T-helper 17 cell (primary cell): ENCODE data around the gene CCDC192. TPM values are rescaled to one million over a fixed set of nuclear protein-coding genes. Genes with fewer than 3 reads are reported as not detected.
"Not testable (repeated sequence)": the region's sequence is repeated elsewhere in the genome, so short reads cannot be mapped to it uniquely, and the experiment has no call there.

ENCODE experiments used
- ATAC-seq: fragments of 150-1000 bp; cut with Tn5 transposase; 2 replicates; pipeline ENCODE4 v1.10.0; 2021; ENCODE audit warnings: mild to moderate bottlenecking, moderate library complexity
- DNase-seq, 3 donors: peaks; one replicate each; pipeline versions ENCODE4 v3.0.0 to v3.0.0-alpha.2; 2020 to 2021
- H3K9me3 ChIP-seq: one replicate; pipeline ENCODE4 v1.7.0; 2013; ENCODE audit warnings: low read length, mild to moderate bottlenecking; ENCODE audit not compliant: control insufficient read depth, poor library complexity, severe bottlenecking
- H3K27ac Mint-ChIP-seq: one replicate; pipeline ENCODE4 v1.8.0; 2022; ENCODE audit warnings: mild to moderate bottlenecking, moderate library complexity, mixed read lengths
- H3K27me3 Mint-ChIP-seq: one replicate; pipeline ENCODE4 v1.8.0; 2022; ENCODE audit warnings: mixed read lengths
- H3K36me3 Mint-ChIP-seq: one replicate; pipeline ENCODE4 v1.8.0; 2022; ENCODE audit warnings: low read depth, mixed read lengths
- H3K4me1 Mint-ChIP-seq: one replicate; pipeline ENCODE4 v1.8.0; 2022; ENCODE audit warnings: mild to moderate bottlenecking, mixed read lengths
- H3K4me3 Mint-ChIP-seq: one replicate; pipeline ENCODE4 v1.8.0; 2022; ENCODE audit warnings: mild to moderate bottlenecking, moderate library complexity, mixed read lengths
- total RNA-seq, 4 donors: library from RNA in 2 of 4; stranded (reverse) in 2 of 4; gene quantifications; one replicate each; pipeline ENCODE4 v1.2.3 and lab custom pipeline; 2022 to 2026

The CCDC192 gene
- total RNA-seq, 2 donors from 2014 or later: 0.45 TPM; not detected in 1

GRCh38 chr5:127791439-127791838 is 88.2 kb downstream of the CCDC192 start:
- Mint-ChIP-seq H3K4me1 (peaks cover 3% of the 10 kb centered on the region), H3K36me3 (peaks cover 2% of the 10 kb centered on the region), H3K27me3 (no peaks in the 10 kb centered on the region), H3K4me3 (no peak overlapping the region), H3K27ac (no peak overlapping the region)
- H3K9me3 ChIP-seq: peaks cover 4% of the 10 kb centered on the region
- ATAC-seq: no peak
- no peak for DNase-seq

DNA sequence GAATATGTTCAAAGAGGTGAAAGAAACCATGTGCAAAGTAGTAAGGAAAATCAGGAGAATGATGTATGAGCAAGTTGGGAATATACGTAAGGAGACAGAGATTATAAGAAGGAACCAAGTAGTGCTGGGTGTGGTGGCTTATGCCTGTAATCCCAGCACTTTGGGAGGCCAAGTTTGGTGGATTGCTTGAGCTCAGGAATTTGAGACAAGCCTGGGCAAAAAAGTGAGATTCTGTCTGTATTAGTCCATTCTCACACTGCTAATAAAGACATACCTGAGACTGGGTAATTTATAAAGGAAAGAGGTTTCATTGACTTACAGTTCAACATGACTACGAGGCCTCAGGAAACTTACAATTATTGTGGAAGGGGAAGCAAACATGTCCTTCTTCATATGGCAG is 88.7 kb downstream of the CCDC192 start:
- ATAC-seq, DNase-seq, H3K36me3 Mint-ChIP-seq, H3K4me3 Mint-ChIP-seq, H3K9me3 ChIP-seq, H3K27ac Mint-ChIP-seq, H3K4me1 Mint-ChIP-seq, H3K27me3 Mint-ChIP-seq: not testable (repeated sequence)

DNA sequence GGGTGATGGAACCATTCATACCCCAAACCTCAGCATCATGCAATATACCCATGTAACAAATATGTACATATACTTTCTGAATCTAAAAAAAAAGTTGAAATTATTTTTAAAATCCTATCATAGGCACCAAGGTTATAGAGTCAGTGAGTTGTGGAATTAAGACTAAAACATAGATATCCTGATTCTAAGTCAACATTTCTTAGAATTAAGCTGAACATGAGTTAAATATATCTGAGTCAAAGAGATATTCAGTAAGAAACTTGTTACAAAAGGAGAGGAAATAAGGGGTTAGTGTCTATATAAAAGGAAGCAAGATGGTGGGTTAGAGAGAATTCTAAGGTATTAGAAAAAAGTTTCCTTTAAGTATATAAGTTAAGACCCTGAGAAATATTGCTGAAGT is 89.9 kb downstream of the CCDC192 start:
- Mint-ChIP-seq H3K27ac (no peak overlapping the region), H3K4me3 (no peak overlapping the region), H3K36me3 (peaks cover 2% of the 10 kb centered on the region), H3K4me1 (no peaks in the 10 kb centered on the region), H3K27me3 (no peaks in the 10 kb centered on the region)
- no peak for DNase-seq
- no peak for ATAC-seq
- H3K9me3 ChIP-seq: peaks cover 4% of the 10 kb centered on the region

- H3K27ac Mint-ChIP-seq: no peak overlapping the region
- DNase-seq (no peak), ATAC-seq (no peak)
- H3K4me1 Mint-ChIP-seq: no peaks in the 10 kb centered on the region
- H3K36me3 Mint-ChIP-seq: peaks cover 2% of the 10 kb centered on the region
- no peaks in the 10 kb centered on the region for H3K27me3 Mint-ChIP-seq
- no peak overlapping the region for H3K4me3 Mint-ChIP-seq
- no peaks in the 10 kb centered on the region for H3K9me3 ChIP-seq
Measured at GRCh38 chr5:127793879-127794278, 90.7 kb downstream of the CCDC192 start.

DNA sequence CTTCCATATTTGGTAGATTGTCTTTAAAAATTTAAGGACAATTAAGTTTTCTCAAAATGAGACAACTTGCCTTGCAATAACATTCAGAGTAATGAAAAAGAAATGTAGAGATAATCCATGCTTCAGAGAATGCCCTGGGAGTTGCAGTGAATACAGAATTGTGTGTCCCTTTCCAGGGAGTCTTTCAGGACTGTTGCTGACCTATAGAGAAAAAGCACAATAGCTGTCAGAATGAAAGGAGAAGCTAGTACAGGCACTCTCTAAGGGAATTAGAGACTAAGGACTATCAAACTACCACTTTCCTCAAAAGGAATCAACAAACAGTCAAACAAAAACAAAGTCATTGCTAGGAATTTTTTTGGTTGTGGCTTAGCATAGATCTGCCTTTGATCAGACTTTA is 93.0 kb downstream of the CCDC192 start:
- no peak overlapping the region for H3K4me3 Mint-ChIP-seq
- ATAC-seq: no peak
- H3K27me3 Mint-ChIP-seq: no peaks in the 10 kb centered on the region
- no peak for DNase-seq
- no peaks in the 10 kb centered on the region for H3K9me3 ChIP-seq
- peaks cover 2% of the 10 kb centered on the region for H3K36me3 Mint-ChIP-seq
- no peaks in the 10 kb centered on the region for H3K4me1 Mint-ChIP-seq
- no peak overlapping the region for H3K27ac Mint-ChIP-seq

DNA sequence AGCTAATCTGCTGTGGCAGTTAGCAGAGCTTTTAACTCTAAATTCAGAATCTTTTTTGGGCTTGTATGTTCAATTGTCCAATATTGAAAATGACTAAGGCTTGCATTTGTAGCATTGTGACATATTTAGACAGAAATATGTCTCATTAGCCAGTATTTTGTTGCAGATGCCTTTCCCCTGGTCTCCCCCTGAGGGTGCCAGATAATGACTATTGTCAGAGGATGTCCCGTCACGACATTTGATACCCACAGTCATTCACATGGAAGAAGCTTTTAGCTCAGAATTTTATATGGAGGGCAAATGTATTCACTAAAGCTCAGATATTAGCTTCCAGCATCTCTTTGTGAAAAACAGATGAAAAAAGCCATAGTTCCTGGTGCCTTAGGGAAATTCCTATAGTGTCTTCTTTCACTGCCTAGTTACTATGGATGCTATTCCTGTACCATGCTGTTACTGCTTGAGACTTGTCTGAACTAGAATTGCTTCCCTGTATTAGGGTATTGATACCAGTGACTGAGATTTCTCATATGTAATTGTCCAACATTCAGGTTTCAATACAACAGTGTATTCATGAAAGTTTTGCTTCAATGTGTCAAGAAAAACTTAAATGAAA is 96.2 kb downstream of the CCDC192 start:
- no peak overlapping the region for H3K4me3 Mint-ChIP-seq
- H3K27ac Mint-ChIP-seq: no peak overlapping the region
- H3K9me3 ChIP-seq: no peaks in the 10 kb centered on the region
- DNase-seq (no peak), ATAC-seq (no peak)
- peaks cover 2% of the 10 kb centered on the region for H3K4me1 Mint-ChIP-seq
- H3K27me3 Mint-ChIP-seq: no peaks in the 10 kb centered on the region
- H3K36me3 Mint-ChIP-seq: peaks cover 2% of the 10 kb centered on the region

DNA sequence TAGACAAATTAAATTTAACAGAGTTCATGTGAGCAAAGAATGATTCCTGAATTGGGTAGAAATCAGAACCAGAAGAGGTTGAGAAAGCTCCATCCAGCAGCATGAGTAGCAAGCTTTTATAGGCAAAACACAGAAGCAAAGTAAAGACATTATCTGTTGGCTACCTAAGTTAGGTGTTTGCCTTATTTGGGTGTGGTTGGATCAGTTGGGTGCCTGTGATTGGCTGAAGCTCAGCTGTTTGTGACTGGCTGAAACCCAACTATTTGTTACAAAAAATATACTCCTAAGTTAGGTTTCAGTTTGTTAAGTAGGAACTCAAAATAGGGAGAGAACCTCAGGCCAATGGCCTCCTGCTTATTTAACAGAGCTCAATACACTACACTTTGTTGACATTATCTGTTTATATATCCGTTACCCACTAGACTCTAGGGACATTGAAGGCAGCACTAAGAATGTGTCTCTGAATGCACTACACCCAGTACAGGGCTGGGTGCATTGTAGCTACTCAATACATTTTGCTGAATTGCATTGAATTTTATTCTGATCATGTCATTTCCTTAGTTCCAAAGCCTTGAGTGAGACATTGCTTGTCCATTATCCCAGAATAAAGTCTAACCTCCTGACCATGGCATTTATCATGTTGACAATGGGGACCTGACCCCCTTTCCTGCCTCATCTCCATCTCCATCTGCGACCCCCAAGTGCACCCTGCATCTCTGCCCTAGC is 98.7 kb downstream of the CCDC192 start:
- peaks cover 2% of the 10 kb centered on the region for H3K4me1 Mint-ChIP-seq
- no peak overlapping the region for H3K27ac Mint-ChIP-seq
- H3K9me3 ChIP-seq: no peaks in the 10 kb centered on the region
- DNase-seq (no peak), ATAC-seq (no peak)
- no peak overlapping the region for H3K4me3 Mint-ChIP-seq
- H3K36me3 Mint-ChIP-seq: peaks cover 2% of the 10 kb centered on the region
- H3K27me3 Mint-ChIP-seq: no peaks in the 10 kb centered on the region

GRCh38 chr5:127802477-127802865 is 99.3 kb downstream of the CCDC192 start:
- ATAC-seq (no peak), DNase-seq (no peak)
- H3K4me1 Mint-ChIP-seq: peaks cover 2% of the 10 kb centered on the region
- peaks cover 2% of the 10 kb centered on the region for H3K36me3 Mint-ChIP-seq
- no peak overlapping the region for H3K4me3 Mint-ChIP-seq
- H3K9me3 ChIP-seq: no peaks in the 10 kb centered on the region
- no peak overlapping the region for H3K27ac Mint-ChIP-seq
- no peaks in the 10 kb centered on the region for H3K27me3 Mint-ChIP-seq

DNA sequence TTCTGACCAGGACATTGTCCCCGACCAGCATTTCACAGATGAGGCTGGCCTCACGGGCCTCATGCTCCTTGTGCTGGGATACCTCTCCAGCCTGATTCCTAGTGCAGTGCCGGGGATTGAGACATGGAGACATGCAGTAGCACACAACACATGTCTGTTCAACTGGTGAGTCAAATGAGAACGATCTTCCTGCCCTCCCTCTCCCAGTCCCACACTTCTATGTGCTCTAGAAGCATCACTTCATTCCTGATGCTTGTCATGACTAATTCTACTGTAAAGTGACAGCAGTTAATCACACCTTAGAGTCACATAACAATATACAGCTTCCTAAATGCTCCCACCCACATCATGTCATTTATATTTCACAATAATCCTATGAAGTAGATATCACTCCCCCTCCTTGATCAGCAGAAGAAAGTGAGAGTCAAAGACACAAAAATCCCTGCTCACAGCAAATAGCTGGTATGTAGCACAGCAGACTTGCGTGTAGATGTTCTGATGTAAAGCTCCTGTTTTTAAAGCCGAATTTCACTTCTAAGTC is 101.8 kb downstream of the CCDC192 start:
- peaks cover 7% of the 10 kb centered on the region for H3K27me3 Mint-ChIP-seq
- DNase-seq: no peak
- no peak for ATAC-seq
- no peak overlapping the region for H3K27ac Mint-ChIP-seq
- H3K4me1 Mint-ChIP-seq: peaks cover 2% of the 10 kb centered on the region
- H3K9me3 ChIP-seq: no peaks in the 10 kb centered on the region
- H3K36me3 Mint-ChIP-seq: peaks cover 2% of the 10 kb centered on the region
- H3K4me3 Mint-ChIP-seq: no peak overlapping the region

GRCh38 chr5:127805448-127805847 is 102.3 kb downstream of the CCDC192 start:
- no peaks in the 10 kb centered on the region for H3K9me3 ChIP-seq
- ATAC-seq (no peak), DNase-seq (no peak)
- Mint-ChIP-seq H3K4me1 (peaks cover 2% of the 10 kb centered on the region), H3K27ac (no peak overlapping the region), H3K27me3 (peaks cover 7% of the 10 kb centered on the region), H3K4me3 (no peak overlapping the region), H3K36me3 (peaks cover 4% of the 10 kb centered on the region)

GRCh38 chr5:127806776-127807175 is 103.6 kb downstream of the CCDC192 start:
- peaks cover 4% of the 10 kb centered on the region for H3K36me3 Mint-ChIP-seq
- H3K9me3 ChIP-seq: no peaks in the 10 kb centered on the region
- H3K27me3 Mint-ChIP-seq: peaks cover 7% of the 10 kb centered on the region
- peaks cover 4% of the 10 kb centered on the region for H3K4me1 Mint-ChIP-seq
- DNase-seq: no peak
- H3K27ac Mint-ChIP-seq: no peak overlapping the region
- no peak overlapping the region for H3K4me3 Mint-ChIP-seq
- no peak for ATAC-seq

GRCh38 chr5:127809533-127809932 is 106.3 kb downstream of the CCDC192 start:
- no peak for ATAC-seq
- Mint-ChIP-seq H3K27me3 (peaks cover 14% of the 10 kb centered on the region), H3K36me3 (peaks cover 2% of the 10 kb centered on the region), H3K27ac (no peak overlapping the region), H3K4me3 (no peak overlapping the region), H3K4me1 (peaks cover 2% of the 10 kb centered on the region)
- no peaks in the 10 kb centered on the region for H3K9me3 ChIP-seq
- DNase-seq: no peak

- Mint-ChIP-seq H3K4me3 (no peak overlapping the region), H3K27me3 (peaks cover 14% of the 10 kb centered on the region), H3K27ac (no peak overlapping the region), H3K4me1 (peaks cover 2% of the 10 kb centered on the region), H3K36me3 (peaks cover 2% of the 10 kb centered on the region)
- ATAC-seq: no peak
- DNase-seq: no peak
- H3K9me3 ChIP-seq: no peaks in the 10 kb centered on the region
Measured at GRCh38 chr5:127810017-127810416, 106.8 kb downstream of the CCDC192 start.
